ENCODE results near the gene APOC4.
A peak's percentile ranks its signal among the peaks of the same experiment; 100 is the strongest.
"Not testable (repeated sequence)": the region's sequence is repeated elsewhere in the genome, so short reads cannot be mapped to it uniquely, and the experiment has no call there.

The APOC4 gene

DNA sequence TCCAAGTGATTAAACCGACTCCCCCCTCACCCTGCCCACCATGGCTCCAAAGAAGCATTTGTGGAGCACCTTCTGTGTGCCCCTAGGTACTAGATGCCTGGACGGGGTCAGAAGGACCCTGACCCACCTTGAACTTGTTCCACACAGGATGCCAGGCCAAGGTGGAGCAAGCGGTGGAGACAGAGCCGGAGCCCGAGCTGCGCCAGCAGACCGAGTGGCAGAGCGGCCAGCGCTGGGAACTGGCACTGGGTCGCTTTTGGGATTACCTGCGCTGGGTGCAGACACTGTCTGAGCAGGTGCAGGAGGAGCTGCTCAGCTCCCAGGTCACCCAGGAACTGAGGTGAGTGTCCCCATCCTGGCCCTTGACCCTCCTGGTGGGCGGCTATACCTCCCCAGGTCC, 34.4 kb upstream of the APOC4 start:
- TF ChIP-seq, protein P1, sequence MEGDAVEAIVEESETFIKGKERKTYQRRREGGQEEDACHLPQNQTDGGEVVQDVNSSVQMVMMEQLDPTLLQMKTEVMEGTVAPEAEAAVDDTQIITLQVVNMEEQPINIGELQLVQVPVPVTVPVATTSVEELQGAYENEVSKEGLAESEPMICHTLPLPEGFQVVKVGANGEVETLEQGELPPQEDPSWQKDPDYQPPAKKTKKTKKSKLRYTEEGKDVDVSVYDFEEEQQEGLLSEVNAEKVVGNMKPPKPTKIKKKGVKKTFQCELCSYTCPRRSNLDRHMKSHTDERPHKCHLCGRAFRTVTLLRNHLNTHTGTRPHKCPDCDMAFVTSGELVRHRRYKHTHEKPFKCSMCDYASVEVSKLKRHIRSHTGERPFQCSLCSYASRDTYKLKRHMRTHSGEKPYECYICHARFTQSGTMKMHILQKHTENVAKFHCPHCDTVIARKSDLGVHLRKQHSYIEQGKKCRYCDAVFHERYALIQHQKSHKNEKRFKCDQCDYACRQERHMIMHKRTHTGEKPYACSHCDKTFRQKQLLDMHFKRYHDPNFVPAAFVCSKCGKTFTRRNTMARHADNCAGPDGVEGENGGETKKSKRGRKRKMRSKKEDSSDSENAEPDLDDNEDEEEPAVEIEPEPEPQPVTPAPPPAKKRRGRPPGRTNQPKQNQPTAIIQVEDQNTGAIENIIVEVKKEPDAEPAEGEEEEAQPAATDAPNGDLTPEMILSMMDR (IDR thresholded peaks at IDR 0.05; ENCODE audit: low read depth, low read length): no peak
- peaks cover 13% of the 10 kb centered on the region for H3K27me3 ChIP-seq

GRCh38 chr19:44908074-44908835, 33.8 kb upstream of the APOC4 start:
- Histone ChIP-seq H3K4me1 (peaks cover 6% of the 10 kb centered on the region; the same call in 1 of the 2 replicates), H3K27me3 (peaks cover 13% of the 10 kb centered on the region), H3K9me3 (no peaks in the 10 kb centered on the region), H3K4me3 (ENCODE audit: low read depth, low read length) (no peak overlapping the region), H3K36me3 (no peaks in the 10 kb centered on the region)
- DNase-seq: no peak
- TF ChIP-seq, protein P1 (IDR thresholded peaks at IDR 0.05; ENCODE audit: low read depth, low read length): no peak

More for the DNA sequence above, 34.4 kb upstream of the APOC4 start:
- no peaks in the 10 kb centered on the region for H3K9me3 ChIP-seq
- H3K4me3 ChIP-seq (ENCODE audit: low read depth, low read length): no peak overlapping the region
- peaks cover 3% of the 10 kb centered on the region; the same call in 1 of the 2 replicates for H3K36me3 ChIP-seq
- DNase-seq: no peak
- H3K4me1 ChIP-seq: peaks cover 6% of the 10 kb centered on the region; the same call in 1 of the 2 replicates

DNA sequence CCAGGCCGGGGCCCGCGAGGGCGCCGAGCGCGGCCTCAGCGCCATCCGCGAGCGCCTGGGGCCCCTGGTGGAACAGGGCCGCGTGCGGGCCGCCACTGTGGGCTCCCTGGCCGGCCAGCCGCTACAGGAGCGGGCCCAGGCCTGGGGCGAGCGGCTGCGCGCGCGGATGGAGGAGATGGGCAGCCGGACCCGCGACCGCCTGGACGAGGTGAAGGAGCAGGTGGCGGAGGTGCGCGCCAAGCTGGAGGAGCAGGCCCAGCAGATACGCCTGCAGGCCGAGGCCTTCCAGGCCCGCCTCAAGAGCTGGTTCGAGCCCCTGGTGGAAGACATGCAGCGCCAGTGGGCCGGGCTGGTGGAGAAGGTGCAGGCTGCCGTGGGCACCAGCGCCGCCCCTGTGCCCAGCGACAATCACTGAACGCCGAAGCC, 33.2 kb upstream of the APOC4 start:
- Histone ChIP-seq H3K4me3 (ENCODE audit: low read depth, low read length) (no peak overlapping the region), H3K27me3 (peaks cover 13% of the 10 kb centered on the region), H3K9me3 (no peaks in the 10 kb centered on the region), H3K36me3 (no peaks in the 10 kb centered on the region), H3K4me1 (peaks cover 6% of the 10 kb centered on the region)
- DNase-seq: no peak
- TF ChIP-seq, protein P1 (IDR thresholded peaks at IDR 0.05; ENCODE audit: low read depth, low read length): no peak

DNA sequence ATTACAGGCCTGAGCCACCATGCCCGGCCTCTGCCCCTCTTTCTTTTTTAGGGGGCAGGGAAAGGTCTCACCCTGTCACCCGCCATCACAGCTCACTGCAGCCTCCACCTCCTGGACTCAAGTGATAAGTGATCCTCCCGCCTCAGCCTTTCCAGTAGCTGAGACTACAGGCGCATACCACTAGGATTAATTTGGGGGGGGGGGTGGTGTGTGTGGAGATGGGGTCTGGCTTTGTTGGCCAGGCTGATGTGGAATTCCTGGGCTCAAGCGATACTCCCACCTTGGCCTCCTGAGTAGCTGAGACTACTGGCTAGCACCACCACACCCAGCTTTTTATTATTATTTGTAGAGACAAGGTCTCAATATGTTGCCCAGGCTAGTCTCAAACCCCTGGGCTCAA, 32.3 kb upstream of the APOC4 start:
- TF ChIP-seq, protein P1 (IDR thresholded peaks at IDR 0.05; ENCODE audit: low read depth, low read length): no peak
- Histone ChIP-seq H3K9me3 (no peaks in the 10 kb centered on the region), H3K4me1 (peaks cover 6% of the 10 kb centered on the region), H3K27me3 (peaks cover 13% of the 10 kb centered on the region), H3K4me3 (ENCODE audit: low read depth, low read length) (no peak overlapping the region), H3K36me3 (no peaks in the 10 kb centered on the region)
- no peak for DNase-seq

DNA sequence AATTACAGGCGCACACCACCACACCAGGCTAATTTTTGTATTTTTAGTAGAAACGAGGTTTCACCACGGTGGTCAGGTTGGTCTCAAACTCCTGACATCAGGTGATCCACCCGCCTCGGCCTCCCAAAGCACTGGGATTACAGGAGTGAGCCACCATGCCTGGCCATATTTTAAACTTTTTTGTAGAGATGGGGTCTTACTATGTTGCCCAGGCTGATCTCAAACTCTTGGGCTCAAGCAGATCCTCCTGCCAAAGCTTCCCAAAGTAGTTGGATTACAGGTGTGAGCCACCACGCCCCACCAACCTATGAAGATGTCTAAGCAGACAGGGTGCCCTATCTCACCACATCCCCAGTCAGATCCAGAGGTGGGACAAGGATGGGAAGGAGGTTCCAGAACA, 30.1 kb upstream of the APOC4 start:
- H3K36me3 ChIP-seq; H3K27me3 ChIP-seq; H3K9me3 ChIP-seq; DNase-seq; H3K4me1 ChIP-seq; H3K4me3 ChIP-seq (ENCODE audit: low read depth, low read length): not testable (repeated sequence)

DNA sequence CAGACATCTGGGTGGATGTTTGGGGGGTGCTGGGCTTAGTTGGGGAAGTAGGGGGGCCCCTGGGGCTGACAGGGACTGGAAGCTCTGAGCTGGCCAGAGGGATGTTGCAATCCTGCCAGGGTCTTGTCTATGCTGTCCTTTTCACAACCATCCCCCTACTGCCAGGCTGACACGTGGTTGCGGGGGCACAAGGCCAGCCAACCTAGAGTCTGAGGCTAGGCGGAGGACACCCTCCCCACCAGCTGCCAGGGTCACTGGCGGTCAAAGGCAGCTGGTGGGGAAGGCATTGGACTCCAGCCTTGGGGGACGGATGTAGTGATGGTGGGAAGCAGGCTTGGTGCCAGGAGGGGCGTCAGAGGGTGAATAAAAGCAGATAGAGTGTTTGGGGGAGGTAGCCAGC, 29.2 kb upstream of the APOC4 start:
- TF ChIP-seq, protein P1 (IDR thresholded peaks at IDR 0.05; ENCODE audit: low read depth, low read length): no peak
- no peak for DNase-seq
- Histone ChIP-seq H3K36me3 (no peaks in the 10 kb centered on the region), H3K4me3 (ENCODE audit: low read depth, low read length) (no peak overlapping the region), H3K4me1 (peaks cover 6% of the 10 kb centered on the region), H3K27me3 (no peaks in the 10 kb centered on the region), H3K9me3 (no peaks in the 10 kb centered on the region)

DNA sequence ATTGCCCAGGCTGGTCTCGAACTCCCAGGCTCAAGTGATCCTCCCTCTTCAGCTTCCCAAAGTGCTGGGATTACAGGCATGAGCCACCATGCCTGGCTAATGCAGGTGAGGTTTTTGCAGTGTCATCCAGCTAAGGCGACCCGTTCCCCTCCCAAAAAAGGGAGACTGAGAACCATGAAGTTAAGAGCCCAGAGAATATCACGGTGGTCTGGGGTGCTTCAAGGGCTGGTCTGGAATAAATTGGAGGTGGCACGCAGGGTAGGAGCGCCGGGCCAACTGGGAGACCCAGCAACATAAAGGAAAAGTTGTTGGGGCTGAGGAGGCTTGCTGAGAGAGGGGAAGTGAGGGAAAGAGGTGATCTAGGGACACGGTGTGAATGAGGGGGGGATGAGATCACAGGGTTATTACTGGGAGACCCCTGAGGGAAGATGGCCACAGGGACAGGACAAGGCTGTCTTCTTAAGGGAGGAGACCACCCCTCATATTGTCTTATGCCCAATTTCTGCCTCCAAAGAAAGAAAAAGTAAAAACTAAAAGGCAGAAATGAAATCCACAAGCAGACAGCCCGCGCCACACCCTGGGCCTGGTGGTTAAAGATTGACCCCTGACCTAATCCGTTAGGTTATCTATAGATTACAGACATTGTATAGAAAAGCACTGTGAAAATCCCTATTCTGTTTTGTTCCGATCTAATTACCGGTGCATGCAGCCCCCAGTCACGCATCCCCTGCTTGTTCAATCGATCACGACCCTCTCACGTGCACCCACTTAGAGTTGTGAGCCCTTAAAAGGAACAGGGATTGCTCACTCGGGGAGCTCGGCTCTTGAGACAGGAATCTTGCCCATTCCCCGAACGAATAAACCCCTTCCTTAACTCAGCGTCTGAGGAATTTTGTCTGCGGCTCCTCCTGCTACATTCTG, 28.3 kb upstream of the APOC4 start:
- not testable (repeated sequence) for H3K27me3 ChIP-seq, DNase-seq, H3K36me3 ChIP-seq, H3K4me1 ChIP-seq, H3K9me3 ChIP-seq
- H3K4me3 ChIP-seq (ENCODE audit: low read depth, low read length): peak overlapping the region; percentile 48

DNA sequence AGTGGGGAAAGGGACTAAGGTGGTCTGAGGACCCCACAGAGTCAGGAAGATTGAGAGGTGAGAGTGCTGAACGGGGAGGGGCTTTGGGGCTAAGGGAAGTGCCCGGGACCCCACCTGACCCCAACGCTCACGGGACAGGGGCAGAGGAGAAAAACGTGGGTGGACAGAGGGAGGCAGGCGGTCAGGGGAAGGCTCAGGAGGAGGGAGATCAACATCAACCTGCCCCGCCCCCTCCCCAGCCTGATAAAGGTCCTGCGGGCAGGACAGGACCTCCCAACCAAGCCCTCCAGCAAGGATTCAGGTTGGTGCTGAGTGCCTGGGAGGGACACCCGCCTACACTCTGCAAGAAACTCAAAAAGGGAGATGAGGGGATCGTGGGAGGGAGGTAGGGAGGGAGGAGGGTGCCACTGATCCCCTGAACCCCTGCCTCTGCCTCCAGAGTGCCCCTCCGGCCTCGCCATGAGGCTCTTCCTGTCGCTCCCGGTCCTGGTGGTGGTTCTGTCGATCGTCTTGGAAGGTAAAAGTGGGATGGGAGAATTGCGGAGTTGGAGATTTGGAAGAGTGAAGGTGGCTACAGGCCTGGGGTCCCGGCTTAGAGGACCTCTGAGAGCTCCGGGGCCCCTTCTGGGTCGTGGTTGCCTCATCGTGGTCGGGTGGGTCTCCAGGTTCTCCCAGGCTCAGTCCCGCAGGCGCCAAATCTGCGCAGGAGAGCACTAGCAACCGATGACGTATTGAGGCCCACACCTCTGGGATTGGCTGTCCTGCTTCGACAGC, 27.4 kb upstream of the APOC4 start, which contains the start of gene APOC1:
Gene APOC1 (plus strand): TSS at position 176 of the 774 bp plus-strand sequence. CDS start 284 bp downstream, at position 460.
- H3K4me3 ChIP-seq (ENCODE audit: low read depth, low read length): peak within 1 kb of the TSS; percentile 48
- H3K4me1 ChIP-seq, H3K27me3 ChIP-seq, H3K9me3 ChIP-seq, H3K36me3 ChIP-seq: not testable (repeated sequence)
- peak; percentile 90 for DNase-seq
